Ramos (cell line): ENCODE measurements around the gene TIAM1.

Experiments used
- in situ Hi-C: fragments of 300-500 bp; cut with MboI; formaldehyde crosslinking; loops from one replicate; pipeline ENCODE4 v1.14.3; 2022; ENCODE audit warnings: low sequenced_read_pairs; ENCODE audit not compliant: unreplicated experiment

The TIAM1 gene, protein sequence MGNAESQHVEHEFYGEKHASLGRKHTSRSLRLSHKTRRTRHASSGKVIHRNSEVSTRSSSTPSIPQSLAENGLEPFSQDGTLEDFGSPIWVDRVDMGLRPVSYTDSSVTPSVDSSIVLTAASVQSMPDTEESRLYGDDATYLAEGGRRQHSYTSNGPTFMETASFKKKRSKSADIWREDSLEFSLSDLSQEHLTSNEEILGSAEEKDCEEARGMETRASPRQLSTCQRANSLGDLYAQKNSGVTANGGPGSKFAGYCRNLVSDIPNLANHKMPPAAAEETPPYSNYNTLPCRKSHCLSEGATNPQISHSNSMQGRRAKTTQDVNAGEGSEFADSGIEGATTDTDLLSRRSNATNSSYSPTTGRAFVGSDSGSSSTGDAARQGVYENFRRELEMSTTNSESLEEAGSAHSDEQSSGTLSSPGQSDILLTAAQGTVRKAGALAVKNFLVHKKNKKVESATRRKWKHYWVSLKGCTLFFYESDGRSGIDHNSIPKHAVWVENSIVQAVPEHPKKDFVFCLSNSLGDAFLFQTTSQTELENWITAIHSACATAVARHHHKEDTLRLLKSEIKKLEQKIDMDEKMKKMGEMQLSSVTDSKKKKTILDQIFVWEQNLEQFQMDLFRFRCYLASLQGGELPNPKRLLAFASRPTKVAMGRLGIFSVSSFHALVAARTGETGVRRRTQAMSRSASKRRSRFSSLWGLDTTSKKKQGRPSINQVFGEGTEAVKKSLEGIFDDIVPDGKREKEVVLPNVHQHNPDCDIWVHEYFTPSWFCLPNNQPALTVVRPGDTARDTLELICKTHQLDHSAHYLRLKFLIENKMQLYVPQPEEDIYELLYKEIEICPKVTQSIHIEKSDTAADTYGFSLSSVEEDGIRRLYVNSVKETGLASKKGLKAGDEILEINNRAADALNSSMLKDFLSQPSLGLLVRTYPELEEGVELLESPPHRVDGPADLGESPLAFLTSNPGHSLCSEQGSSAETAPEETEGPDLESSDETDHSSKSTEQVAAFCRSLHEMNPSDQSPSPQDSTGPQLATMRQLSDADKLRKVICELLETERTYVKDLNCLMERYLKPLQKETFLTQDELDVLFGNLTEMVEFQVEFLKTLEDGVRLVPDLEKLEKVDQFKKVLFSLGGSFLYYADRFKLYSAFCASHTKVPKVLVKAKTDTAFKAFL (N-terminal part only)

DNA sequence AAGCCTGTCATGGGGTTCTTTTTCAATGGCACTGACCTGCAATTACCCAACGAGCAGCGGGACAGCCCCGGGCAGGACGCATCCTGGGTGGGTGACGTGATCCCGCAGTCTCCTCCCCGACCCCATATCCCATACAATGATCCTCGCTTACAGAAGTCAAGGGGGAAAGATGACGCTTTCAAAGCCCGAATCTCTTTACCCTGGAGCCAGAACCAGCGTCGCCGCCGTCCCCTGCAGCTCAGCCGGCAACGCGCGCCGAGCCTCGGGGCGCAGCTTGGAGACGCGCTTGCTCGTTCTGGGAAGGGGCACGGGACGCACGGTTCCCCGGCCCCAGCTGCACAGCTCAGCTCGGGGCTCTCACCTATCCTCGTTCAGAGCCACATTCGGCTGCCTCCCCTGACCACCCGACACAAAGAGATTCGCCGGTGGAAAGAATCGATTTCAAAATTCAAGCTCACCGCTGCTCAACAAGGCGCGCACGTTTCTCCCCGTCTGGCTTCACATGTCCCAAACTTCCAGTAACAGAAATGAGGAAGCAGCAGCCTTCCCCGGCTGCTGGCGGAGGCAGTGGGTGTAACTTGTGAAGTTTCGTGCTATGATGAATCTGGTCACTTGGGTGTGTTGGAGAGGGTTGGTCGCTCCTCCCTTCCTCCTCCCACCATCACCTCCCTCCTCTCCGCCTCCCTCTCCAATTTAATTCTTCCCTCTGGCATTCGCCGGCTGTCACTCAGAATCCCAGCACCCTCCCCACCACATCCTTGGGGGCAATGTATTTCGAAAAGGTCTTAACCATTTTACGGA, at the start of gene TIAM1:
TIAM1 (minus strand) TSS at position 582 of the 801 bp plus-strand sequence. CDS start 77,289 bp downstream, outside the sequence.
- in situ Hi-C loops = no loop called here

DNA sequence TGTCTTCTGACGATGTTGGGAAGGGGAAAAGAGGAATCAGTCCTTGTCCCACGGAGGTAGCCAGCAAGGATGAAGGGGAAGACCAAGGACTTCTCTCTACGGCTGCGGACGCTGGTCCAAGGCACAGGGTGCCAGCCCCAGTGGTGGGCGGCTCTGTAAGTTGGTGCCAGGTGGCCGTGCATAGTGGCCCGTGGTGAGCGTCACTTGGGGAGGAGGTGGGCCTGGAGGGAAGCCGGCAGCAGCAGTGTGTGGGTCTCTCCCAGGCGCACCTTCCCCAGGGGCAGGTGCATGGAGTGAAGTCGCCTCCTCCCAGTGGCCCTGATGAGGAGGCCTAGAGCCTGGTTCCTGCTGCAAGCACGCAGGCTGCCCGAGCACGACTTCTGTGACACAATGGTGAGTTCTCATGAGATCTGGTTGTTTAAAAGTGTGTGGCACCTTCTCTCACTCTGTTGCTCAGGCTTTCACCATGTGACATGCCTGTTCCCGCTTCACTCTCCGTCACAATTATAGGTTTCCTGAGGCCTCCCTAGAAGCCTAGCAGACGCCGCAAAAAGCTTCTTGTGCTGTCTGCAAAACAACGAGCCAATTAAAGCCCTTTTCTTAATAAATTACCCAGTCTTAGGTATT, 43.6 kb upstream of the TIAM1 start:
- in situ Hi-C loops = no loop called here

DNA sequence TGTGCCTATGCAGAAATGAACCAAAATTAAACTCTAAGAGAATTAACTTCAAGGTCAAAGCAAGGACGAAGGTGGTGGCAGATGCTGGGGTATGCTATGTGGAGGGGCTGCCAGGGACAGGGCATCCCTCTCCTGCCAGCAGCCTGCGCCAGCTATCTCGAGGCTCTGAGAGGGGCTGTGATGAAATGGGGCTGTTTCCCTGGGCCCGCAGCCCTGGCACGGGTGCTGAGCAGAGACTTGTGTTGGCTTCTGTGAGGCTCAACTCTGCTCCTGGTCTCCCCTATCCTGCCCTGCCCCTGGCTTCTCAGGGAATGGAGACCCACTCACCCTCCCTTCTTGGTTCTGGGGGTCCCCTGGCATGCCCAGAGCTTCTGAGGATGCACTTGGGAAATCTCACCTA, 41.9 kb upstream of the TIAM1 start:
- in situ Hi-C loops = no loop called here

DNA sequence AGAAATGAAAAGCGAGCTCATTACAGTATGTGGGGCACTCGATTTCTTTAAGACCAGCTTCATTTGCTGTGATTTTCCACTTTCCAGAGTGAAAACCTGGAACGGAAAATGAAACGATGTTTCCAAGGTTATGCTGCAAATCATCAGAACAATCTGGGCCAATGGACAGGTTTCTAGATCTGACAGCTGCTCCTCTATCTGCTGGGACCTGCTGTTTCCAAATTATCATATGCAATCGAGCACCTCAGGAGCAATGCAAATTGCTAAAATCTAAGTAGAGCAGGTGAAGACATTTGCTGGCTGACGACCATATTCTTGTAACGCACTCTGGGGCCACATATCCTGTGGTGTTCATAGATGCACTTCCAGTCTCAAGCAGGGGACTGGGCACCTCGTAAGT, 39.7 kb upstream of the TIAM1 start:
- in situ Hi-C loops = no loop called here

DNA sequence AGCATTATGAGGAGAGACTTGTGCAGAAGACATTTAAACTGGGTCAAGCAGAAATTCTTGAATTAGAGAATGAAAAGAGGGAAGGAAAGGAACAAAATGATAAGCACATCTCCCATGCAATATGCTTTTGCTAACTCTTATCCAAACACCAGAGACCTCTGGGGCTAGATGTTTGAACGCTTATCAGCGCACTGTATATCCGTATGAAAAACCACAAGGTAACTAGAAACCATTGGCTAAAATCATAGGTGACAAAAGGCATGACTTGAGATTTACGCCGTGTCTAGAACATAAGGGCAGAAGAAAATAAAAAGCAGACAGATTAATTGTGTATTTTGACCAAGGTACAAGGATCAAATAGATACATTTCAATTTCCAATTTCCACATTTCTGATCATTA, 38.0 kb upstream of the TIAM1 start:
- in situ Hi-C loops = no loop called here

DNA sequence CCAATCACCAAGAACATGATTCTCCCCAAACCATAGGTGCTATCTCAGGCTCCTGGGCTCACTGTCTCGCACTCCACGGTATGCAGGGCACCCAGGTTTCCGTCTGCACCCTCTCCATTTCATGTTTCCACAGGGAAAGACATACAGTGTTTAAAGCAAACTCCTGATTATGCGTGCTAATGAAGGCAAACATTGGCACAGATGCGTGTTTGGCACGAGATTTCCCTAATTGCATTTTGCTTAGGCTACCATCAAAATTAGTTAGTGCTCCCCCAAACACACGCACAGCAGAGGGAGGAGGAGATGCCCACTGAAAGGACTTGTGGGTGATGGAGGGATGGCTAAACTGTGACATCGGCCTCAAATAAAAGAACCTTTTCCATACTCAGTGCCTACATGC, 32.2 kb upstream of the TIAM1 start:
- in situ Hi-C loops = no loop called here

DNA sequence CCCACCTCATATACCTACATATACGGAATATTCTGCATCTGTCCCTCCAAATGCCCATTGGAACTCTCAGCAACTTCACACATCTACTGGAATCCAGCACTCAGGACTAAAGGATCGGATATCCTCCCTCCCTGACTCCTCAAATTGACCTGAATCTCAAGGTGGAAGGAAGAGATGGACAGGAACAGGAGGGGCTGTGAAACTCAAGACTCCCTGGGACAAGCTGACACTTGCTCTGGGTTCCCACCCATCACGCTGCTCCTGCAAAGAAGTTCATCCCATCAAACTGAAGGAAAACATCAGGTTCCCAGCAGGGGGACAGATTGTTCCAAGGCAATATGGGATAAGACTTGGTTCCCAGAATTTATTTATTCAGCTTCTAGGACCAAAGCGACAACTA, 30.3 kb upstream of the TIAM1 start:
- in situ Hi-C loops = no loop called here

DNA sequence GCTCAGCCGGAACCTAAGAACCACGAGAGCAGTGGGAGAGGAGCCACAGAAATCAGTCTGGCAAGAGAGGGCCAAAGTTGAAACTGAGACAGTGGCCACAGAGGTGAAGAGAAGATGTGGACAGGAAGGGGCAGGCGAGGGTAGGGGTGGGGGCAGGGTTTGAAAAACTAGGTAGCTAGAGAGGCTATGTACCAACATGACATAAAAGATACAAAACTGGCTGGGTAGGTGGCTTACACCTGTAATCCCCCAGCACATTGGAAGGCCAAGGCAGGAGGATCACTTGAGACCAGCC, 28.4 kb upstream of the TIAM1 start:
- in situ Hi-C loops = no loop called here

DNA sequence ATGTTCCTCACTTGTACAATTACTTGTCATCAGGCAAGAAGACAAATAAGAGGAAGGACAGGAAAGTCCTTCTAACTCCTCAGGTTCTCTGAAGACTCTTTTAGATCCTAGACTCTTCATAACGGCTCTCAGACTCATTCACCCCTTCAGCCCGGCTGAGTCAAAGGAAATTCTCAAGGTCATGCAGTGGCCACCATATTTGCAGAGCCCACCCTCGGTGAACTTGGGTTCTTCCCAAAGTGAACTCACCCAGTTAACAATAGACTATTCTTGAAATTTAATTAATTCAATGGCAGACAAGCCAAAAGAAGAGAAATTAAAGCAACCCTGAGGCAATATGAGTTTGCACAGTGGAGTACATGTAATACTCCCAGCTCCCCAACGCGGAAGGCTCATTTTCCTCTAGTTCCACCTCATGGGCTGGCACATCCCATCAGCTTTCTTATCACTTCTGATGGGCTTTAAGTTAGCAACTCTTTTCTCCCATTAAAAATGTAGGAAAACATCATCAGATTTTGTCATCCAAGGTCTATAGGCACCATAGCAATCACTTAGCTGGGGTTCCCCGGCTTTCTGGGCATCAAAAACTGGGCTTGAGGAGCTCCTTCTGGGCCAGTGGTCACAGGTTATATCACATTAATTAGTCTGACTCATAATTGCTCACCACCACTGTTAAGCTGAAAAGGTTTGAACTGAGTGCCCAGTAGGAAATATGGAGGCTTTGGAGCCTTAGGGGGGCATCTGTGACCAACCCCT, 27.8 kb upstream of the TIAM1 start:
- in situ Hi-C loops = no loop called here

DNA sequence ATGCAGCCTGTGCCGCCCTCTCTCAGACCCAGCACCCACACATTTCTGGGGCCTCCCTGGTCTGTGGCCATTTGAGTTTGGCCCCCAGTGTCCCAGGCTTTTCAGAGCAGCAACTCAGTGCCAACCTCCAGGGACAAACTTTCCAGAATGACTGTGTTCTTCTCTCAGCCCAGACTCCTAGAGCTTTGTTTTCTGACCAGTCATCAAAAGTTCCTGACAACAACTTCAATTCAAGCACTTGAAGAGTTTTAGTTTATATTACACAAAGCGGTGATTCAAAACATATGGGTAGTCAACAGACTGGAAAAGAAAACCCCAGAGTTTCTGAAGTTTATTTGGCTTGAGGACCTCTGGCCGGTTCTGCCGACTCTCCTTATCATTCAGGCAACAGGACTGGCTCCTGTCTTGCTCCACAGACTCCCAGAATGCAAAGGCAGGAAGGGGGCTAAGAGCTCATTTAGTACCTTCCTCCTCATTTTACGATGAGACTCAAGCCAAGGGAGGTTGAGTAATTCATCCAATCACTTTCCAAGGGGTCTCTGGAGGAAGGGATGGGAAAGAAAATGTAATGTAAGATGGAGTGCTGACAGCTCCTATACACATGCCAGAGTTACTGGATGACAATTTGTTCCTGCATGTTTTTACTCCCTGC, 27.0 kb upstream of the TIAM1 start:
- in situ Hi-C loops = no loop called here

DNA sequence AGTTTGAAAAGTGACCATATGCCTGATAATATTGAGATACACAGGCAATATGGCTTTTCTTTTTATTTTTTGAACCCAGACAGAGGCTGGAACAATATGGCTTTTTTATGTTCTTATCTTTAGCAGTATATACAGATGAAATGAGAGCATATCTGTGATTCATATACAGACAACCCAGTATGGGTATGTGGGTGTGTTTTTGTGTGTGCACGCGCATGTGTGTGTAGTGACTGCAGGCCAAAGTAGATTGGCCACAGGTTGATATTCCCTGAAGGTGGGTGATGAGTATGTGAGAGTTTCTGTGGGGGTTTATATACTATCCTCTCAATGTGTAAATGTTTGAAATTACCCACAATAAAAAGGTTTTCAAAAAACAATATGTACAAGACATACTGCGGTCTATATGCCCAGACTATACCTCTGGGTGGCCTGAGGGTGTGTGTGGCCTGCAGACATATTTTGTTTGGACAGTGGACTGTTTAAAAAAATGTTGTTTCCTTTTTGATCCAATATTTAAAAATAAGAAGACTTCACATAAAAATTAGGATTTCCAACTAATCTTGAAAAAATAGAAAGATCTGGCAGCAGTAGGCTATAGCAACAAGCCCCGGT, 26.3 kb upstream of the TIAM1 start:
- in situ Hi-C loops = no loop called here

DNA sequence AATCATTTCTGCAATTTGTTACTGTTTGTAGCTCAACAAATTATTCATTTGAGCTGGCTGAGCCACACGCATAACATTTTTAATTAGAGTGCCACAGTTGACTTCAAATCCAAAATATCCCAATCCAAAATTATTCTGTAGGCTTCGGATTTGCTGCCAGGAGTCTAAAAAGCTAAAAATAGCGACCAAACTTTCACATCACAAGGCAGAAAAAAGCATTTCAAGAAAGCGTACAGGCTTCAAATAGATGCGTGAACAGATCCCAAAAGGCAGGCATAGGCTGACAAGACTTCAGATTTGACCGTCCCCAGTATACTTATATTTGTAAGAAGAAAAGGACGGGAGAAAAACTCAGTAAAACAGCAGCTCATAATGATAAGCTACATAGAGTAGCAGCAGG, 24.3 kb upstream of the TIAM1 start:
- in situ Hi-C loops = no loop called here

DNA sequence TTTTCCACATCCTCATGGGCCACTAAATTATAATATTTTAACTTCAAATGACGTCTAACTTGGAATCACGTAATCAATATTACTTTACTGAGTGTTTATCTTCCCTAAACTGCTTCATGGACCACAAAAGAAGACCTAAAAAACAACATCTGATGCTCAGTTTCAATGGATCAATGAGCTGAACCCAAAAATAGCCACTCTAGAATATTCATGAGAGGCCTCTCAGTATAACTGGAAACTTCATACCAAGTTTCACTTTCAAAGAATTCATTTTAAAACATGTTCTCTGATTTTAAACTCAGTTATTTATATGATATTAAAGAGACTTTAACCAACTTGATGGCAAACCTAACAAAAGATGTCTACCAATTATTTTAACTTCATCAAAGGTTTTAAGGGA, 23.7 kb upstream of the TIAM1 start:
- in situ Hi-C loops = no loop called here

DNA sequence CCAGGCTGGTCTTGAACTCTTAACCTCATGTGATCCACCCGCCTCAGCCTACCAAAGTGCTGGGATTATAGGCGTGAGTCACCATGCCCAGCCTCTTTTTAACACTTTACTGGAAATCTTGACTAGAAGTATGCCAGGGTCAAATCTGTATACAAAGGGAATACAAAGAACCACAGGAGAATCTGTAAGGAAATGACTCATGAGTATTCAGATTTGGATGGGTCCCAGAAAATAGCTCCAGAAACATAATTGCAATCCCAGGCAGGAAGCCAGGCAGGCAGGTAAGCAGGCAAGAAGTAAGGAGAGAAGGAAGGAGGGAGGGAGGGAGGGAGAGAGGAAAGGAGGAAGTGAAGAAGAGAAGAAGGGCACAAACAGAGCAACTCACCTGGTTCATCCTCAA, 22.8 kb upstream of the TIAM1 start:
- in situ Hi-C loops = no loop called here

DNA sequence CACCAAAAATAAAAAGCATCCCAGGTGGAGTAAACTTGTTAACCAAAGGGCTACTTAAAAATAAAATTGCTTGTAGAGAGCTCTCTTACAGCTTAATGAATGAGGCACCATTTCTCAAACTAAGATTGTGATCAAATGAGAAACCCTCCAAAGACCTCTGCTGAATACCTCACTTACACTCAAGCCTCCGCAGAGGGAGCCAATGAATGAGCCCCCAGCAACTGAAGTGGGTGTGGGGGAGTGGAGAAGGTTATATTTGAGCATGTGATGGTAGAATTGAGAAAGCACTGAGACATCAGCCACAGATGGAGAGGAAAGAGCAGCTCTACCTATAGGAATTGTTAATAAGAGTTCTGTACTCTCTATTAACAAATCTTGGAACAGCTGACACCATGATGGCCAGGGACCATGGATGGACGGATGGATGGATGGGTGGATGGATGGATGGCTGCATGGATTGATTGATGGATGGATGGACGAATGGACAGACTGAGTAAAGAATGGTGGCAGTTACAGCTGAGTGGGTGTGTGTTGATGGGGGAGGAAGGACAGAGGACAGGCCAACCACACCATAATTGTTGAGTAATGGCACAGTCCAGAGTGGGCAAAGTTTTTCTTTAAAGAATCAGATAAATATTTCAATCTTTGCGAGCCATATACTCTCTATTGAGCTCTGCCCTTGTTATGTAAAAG, 20.3 kb upstream of the TIAM1 start:
- in situ Hi-C loops = no loop called here

DNA sequence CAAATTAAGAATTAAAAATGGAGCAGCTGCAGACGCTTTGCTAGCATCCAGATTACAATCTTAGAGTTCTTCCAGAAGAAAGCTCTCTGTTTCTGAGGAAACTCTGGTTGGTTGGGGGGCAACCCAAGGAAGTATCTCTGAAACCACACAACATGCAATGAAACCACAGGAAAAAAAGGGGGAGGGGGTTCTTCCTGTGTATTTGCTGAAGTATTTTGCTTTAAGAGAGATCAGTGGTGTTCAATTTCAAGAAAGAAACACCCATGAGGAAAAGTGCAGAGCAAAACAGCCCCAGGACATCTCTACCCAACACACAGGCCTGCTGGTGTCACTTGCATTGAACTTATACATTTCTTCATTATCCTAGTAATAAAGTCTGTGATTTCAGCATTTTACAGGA, 19.7 kb upstream of the TIAM1 start:
- in situ Hi-C loops = no loop called here

DNA sequence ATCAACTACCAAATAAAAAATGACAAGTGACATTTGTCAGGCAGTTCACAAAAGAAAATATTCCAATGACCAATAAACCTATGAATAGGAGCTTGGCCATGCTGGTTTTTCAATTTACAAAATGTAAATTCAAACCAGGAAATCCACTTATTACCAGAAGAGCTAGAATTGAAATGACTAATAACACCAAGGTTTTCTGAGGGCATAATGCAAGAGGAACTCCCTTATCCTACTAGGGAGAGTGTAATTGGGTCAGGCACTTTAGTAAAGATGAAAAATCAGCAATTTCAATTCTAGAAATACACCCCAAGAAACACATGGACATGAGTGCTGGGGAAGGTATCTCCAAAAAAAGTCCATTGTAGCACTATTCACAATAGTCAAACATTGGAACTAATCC, 16.7 kb upstream of the TIAM1 start:
- in situ Hi-C loops = no loop called here

DNA sequence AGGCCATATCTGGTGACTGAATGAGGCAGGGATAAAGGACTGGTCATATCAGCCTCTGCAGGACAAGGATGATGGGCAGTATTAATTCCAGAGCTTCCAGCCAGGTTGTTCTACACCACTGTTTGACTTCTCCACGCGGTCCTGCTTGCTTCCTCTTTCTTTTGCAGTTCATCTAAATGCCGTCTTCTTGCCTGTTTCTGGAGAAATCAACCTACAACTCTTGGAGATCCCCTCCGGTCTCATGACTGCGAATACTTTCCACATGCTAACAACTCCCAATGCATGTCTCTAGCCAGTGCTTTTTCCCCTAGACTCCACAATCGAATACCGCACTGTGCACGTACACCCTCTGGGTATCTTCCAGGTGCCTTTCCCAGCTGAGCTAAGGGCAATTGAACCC, 14.1 kb upstream of the TIAM1 start:
- in situ Hi-C loops = no loop called here
